Hypothalamus (tissue), 51 donors: ENCODE data around the gene DDAH1.
"Not testable (repeated sequence)": the region's sequence is repeated elsewhere in the genome, so short reads cannot be mapped to it uniquely, and the experiment has no call there.

Experiments
- DNase-seq, 51 donors: peaks; one replicate each; lab custom pipeline; 2025; lab: John Stamatoyannopoulos, UW

DDAH1 gene

GRCh38 chr1:85465099-85465785 lies at the start of gene DDAH1:
Gene DDAH1, minus strand, starts transcription at chr1:85465159. Its CDS starts 114 bp downstream, at chr1:85465045.
- peak in 42 of 51 donors; percentile 20 to 82 (median 59) for DNase-seq

DNA sequence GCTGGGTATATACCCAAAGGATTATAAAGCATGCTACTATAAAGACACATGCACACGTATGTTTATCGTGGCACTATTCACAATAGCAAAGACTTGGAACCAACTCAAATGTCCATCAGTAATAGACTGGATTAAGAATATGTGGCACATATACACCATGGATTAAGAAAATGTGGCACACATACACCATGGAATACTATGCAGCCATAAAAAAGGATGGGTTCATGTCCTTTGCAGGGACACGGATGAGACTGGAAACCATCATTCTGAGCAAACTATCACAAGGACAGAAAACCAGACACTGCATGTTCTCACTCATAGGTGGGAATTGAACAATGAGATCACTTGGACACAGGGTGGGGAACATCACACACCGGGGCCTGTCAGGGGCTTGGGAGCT lies 49.0 kb upstream of the DDAH1 start:
- DNase-seq, result not testable (repeated sequence)

DNA sequence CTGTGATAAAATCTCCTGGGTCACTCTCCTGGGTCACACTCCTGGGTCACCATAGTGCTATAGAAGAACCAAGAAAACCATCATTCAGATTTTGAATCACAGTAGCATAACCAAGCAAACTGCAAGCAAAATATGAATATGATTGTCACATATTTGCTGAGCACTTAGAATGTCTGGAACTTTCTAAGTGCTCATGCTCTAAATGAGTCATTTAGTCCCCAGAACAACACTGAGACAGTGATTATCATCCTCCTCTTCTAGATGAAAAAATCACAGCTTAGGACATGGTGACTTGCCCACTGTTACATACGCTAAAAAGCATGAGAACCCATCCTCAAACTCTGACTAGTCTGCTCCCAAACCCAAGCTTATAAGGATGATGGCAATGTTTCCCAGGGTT lies 39.5 kb upstream of the DDAH1 start:
- DNase-seq, result no peak

DNA sequence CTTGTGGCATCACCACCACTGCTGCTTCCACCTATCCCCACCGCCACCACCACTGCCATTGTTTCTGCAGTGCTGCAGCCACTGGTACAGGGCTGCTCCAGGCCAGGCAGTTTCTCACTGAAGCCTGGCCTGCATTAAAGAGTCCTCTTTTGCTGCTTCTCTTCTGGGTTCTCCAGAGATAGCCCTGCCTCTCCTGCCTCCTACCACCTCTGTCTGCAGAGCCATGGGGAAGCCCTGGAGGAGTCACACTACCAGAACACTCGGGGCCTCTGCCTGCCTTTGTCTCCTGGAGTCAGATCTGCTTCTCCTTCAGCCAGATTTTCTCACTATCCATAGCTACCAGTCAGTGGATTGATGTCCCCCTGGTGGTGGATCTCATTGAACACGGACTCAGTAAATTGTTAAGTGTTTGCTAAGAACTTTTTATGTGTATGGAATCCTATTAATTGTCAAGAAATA lies 37.7 kb upstream of the DDAH1 start:
- peak in 1 of 51 donors; percentile 0 for DNase-seq

DNA sequence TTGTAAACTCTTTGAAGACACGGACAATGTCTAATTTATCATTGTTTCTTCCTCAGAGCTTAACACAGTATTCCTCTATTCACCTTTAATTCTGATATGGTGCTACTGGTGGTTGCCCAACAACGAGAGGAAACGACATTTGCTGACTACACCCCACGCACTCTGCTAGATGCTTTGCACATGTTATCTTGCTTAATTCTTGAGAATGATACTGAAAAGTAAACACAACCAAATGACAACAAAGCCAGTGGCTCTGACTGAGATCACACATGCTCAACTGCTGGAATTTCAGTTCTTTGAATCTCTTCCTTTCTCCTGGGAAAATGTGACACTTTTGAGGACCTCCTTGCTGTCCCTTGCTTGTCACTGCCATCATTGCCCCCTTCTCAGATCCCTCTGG lies 37.2 kb upstream of the DDAH1 start:
- DNase-seq, result no peak

DNA sequence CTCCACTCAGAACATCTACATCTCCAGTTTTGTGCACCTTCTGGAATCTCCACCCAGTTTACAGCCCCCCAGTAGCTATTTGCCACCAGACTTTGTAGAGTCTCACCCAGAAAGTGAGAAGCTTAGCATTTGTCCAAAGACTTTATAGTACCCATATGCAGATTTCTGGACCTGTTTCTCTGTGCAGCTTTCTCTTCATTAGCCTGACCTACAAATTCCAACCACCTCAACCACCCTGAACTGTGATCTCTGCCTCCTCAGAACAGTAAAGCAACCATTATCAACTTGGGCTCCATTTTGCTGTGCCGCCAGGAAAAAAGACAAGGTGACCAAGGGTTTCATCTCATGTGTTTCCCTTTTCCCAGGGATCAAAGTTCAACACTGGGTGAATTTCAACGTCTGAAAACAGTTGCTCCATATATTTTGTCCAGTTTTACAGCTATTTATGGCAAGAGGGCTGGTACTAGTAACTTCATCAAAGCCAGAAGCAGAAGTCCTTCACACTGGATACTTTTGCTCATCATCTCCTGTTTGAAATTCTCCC lies 36.5 kb upstream of the DDAH1 start:
- DNase-seq, result no peak

DNA sequence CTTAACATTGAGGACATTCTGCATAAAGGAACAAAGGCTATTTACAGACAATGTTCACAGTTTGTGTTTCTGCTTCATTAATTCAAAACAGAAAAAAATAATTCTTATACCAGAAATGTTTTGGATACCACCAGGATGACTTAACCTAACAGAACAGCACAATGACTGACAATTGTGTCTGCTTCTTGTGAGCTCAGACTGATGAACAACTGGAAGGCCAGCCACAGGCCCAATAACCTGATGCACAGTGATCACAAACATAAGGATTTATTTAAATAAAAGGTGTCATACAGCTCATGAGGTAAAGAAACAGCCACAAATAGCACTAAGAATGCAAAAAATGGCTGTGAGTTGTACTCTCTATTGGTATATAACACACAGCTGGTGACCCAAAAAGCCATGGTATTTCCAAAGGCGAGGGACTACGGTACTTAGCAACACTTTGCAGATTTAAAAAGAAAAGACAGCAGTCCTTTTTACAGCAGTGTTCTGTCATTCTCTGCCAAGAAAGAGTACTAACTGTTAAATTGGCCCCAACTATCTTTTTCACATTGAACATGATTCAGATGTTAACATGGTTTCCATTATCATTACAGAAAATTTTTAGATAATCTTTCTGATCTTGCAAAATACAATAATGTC lies 32.1 kb upstream of the DDAH1 start:
- DNase-seq, result no peak

- DNase-seq, result no peak
These were observed 30.6 kb upstream of the DDAH1 start for GRCh38 chr1:85495556-85495955.

DNA sequence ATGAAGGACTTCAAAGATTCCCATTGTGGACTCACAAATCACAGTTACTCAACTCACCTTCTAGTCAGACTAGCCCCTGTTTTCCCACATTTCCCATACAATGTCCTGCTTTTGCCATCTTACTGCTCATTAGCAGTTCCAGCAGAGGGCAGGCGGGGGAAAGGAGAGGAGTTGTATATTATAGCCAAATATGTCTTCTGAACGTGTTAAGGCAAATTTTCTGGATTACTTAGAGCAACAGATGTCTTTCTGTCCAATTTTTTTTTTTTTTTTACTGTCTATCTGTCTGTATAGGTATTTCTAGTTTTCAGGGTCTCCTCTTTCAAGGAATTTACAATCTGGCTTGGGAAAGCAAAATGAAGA lies 29.9 kb upstream of the DDAH1 start:
- peak in 1 of 51 donors; percentile 1 for DNase-seq

- no peak for DNase-seq
These were observed 29.3 kb upstream of the DDAH1 start for GRCh38 chr1:85494074-85494903.

DNA sequence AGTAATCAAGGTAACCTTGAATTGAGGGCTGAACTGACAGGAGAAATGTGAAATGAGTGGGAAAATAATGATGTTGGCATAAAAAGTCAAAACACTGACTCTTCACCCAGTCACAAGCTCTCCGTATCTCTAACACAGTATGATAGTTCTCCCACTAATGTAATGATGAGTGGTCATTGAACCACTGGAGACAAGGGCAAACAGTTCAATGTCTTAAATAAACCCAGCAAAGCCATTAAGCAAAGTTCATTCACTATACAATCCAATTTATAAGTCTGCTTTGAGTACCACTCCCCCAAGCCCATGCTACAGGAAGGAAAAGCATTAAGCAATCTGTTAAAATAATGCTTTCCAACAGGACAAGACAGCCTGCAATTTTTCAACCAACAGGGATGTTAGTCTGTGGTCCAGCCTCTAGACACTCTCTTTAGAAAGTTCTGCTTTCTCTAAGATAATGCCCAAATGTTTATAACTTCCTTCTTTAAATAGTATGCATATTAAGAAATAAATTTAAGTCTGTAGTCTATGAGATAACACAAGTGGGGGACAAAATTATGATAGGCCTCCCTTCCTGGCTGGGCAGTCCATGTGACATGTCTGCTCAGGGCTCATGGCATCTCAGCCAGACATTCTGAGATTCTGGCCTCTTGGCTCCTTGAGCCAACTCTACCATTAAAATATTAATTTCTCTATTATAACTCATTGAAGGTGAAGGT lies 25.5 kb upstream of the DDAH1 start:
- no peak for DNase-seq

DNA sequence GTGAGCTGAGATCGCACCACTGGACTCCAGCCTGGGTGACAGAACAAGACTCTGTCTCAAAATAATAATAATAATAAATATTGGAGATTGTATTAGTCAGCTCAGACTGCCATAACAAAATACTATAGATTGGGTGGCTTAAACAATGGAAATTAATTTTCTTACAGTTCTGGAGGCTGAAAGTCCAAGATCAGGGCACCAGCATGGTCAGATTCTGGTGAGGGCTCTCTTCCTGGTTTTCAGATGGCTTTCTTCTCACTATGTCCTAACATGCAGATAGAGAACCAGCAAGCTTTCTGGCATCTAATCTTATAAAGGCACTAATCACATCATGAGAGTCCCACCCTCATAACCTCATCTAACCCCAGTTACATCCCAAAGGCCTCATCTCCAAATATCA lies 23.2 kb upstream of the DDAH1 start:
- no peak for DNase-seq

DNA sequence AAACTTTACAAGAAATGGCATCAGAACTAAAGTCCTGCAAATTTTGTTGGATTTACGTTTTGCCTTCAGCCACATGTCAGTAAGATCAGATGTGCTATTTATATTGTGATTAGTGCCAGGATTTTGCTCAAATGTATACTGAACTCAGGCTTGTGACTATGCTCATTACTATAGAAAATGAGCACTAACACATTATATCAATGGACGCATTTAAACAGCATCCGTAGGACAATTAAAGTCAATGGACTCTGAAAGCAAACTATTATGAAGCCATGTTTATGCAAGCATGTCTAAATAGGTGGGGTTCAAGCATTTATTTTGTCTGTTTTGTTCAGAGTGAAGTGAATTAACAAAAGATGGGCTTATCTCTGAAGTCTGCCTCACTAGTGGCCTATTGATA lies 20.6 kb upstream of the DDAH1 start:
- DNase-seq, result no peak

DNA sequence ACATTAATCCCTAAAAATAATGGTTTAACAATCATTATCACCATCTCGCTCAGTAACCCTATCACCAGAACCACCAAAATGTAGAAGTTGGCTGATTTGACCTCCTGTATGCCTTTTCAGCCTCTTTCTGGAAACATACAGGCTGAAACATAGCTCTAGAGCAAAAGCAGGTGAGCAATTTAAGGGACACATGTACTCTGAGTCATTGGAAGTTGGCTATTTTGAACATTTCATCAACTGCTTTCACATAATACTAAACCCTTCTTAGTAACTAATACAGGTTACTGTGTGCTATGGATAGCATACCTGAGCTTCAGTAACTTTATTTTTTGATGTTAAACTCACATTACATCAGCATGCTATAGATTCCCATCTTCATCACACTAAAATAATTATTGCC lies 19.8 kb upstream of the DDAH1 start:
- no peak for DNase-seq

DNA sequence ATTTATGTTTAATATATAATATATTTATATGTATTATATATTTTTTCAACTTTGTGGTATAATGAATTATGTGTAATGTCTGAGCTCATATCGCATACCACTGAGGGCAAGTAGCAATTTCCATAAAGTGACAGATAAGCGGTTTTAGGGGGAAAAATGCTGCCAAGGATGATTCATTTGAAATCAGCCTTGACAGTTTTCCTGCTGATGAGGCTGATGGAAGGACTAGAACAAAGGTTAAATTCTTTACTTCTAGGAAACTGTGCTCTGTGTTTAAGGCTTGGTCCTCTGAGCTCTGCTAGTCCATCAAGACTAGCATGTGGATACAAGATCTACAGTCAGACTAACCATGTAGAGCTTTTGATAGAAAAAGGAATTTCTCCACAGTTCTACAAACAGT lies 19.3 kb upstream of the DDAH1 start:
- no peak for DNase-seq

GRCh38 chr1:85481688-85482087 lies 16.7 kb upstream of the DDAH1 start:
- no peak for DNase-seq

- no peak for DNase-seq
These were observed 15.6 kb upstream of the DDAH1 start for GRCh38 chr1:85480566-85480965.

DNA sequence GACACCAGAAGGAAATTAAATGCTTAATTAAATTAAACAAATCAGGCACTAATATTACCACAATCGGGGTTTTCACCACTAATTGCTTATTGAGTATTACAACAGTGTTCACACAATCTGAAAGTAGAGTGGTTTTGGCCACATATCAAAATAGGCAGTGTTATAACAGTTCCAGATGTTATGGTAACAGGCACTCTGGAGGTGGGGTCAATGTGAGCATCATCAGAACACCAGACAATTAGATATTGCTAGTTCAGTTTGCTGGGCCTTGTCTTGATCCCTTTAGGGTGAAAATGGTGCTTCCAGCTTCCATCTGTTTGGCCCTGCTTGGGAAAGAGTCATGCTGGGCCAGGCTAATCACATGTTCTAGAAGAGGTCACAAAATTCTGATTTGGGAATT lies 14.5 kb upstream of the DDAH1 start:
- no peak for DNase-seq

DNA sequence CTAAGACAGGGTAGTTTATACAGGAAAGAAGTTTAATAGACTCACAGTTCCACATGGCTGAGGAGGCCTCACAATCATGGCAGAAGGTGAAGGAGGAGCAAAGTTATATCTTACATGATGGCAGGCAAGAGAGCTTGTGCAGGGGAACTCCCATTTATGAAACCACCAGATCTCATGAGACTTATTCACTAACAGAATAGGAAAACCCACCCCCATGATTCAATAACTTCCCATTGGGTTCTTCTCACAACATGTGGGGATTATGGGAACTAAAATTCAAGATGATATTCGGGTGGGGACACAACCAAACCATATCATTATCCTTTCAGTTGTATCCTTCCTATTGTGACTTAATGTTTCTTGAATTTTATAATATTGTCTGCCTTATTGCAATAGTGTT lies 13.4 kb upstream of the DDAH1 start:
- no peak for DNase-seq

GRCh38 chr1:85475055-85475454 lies 10.1 kb upstream of the DDAH1 start:
- no peak for DNase-seq

GRCh38 chr1:85473390-85473789 lies 8.4 kb upstream of the DDAH1 start:
- no peak for DNase-seq
